ENCODE data around the gene PCCA. TPM values are rescaled to one million over a fixed set of nuclear protein-coding genes. Genes with fewer than 3 reads are reported as not detected.
"Not testable (repeated sequence)": the region's sequence is repeated elsewhere in the genome, so short reads cannot be mapped to it uniquely, and the experiment has no call there.

The PCCA gene
- total RNA-seq, 1 experiment from 2014 or later, result 16.2 TPM

GRCh38 chr13:100304229-100304628, 215.3 kb downstream of the PCCA start:
- no peak for DNase-seq (ENCODE audit: low read depth)

- DNase-seq (ENCODE audit: low read depth), result no peak
Observed at GRCh38 chr13:100305398-100305797, 216.5 kb downstream of the PCCA start.

DNA sequence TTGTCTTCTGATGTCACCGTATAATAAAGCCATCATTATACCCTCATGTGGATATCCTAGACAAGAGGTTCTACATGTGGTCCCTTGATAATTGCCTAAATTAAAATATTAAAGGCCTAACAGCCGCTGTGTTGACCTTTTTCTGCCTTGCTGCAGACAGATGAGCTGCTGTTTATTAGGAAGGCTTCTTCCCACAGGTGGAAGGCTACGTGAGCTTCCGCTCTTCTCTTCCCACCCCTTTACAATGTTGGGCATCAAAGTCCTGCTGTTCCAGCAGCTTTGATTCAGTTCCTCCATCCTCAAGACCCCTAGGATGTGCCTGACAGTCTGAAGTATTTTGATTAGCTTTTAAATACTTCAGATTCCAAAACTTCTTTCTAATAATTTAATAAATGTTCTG, 217.1 kb downstream of the PCCA start:
- no peak for DNase-seq (ENCODE audit: low read depth)

DNA sequence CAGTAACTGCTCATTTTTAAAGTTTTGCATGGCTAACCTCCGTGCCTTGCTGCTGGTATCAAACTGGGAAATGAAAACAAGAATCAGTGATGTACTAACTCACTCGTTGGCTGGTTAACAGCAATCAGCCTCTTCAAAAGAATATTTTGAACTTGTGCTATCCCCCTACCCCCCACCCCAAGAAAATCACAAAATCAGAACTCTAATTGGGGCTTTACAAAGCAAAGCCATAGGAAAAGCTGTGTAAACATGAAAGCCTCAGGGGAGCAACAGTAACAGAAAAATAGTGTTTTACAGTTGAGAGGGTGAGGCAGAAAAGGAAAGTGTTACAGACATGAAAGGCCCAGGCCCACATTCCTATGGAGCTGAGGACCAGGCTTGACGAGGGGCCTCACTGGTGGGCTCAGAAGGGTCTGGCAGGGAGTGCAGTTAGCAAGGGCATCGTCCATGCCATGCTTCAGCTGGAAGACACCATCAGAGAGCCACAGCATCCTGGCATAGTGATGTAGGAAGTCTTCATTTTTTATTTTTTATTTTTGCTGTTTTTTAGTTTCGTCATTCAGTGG, 217.6 kb downstream of the PCCA start:
- DNase-seq (ENCODE audit: low read depth), result no peak

DNA sequence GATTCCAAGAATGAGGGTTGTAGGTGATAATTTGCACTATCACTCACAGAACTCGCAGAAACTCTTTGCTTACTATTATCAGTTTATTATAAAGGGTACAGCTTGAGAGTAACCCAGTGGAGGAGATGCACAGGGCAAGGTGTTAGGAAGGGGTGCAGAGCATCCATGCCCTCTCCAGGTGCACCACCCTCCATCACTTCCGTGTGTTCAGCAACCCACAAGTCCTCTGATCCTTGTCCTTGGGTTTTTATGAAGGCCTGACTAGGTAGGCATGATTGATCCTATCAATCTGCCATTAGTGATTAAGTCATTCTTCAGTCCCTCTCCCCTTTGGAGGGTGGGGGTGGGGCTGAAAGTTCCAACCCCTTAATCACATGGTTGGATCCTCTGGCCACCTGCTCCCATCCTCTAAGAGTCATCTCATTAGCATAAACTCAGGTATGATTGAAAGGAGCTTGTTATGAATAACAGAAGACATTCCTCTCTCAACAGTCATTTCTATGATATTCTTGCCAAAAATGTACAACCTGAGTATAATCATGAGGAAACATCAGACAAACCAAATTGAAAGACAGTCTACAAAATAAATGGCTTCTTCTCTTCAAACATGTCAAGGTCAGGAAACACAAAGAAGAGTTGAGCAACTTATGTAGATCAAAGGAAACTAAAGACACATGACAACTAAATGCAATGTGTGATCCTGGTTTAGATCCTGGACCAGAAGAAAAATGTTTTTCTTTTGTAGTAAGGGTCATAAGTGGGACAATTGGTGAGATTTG, 225.4 kb downstream of the PCCA start:
- DNase-seq (ENCODE audit: low read depth), result no peak

GRCh38 chr13:100315522-100315921, 226.6 kb downstream of the PCCA start:
- DNase-seq (ENCODE audit: low read depth), result no peak

DNA sequence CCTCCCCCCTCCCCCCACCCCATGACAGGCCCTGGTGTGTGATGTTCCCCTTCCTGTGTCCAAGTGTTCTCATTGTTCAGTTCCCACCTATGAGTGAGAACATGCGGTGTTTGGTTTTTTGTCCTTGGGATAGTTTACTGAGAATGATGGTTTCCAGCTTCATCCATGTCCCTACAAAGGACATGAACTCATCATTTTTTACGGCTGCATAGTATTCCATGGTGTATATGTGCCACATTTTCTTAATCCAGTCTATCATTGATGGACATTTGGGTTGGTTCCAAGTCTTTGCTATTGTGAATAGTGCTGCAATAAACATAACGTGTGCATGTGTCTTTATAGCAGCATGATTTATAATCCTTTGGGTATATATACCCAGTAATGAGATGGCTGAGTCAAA, 229.6 kb downstream of the PCCA start:
- not testable (repeated sequence) for DNase-seq (ENCODE audit: low read depth)

GRCh38 chr13:100323937-100324336, 235.0 kb downstream of the PCCA start:
- DNase-seq (ENCODE audit: low read depth), result no peak

- no peak for DNase-seq (ENCODE audit: low read depth)
Observed at GRCh38 chr13:100330662-100331061, 241.8 kb downstream of the PCCA start.

DNA sequence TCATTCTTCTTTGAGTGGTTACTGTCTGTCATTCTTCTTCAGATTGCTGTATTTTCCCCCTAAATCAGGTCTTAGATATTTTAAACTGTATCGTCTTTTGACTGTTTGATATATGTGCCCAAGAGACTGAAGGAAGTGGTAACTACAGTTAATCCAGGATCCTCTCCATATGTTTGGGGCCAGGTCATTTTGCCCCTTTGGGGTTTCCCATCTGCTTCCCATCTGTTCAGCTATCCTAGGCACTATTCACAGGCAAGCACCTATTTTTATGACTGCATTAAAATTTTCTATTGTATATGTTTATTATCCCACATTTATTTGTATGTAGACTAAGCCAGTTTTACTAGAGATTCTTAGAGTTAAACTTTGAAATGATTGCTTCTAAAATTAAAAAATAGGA, 244.2 kb downstream of the PCCA start:
- peak; percentile 4 for DNase-seq (ENCODE audit: low read depth)

- DNase-seq (ENCODE audit: low read depth), result peak; percentile 61
Observed at GRCh38 chr13:100334214-100334613, 245.3 kb downstream of the PCCA start.

- no peak for DNase-seq (ENCODE audit: low read depth)
Observed at GRCh38 chr13:100336795-100337516, 248.1 kb downstream of the PCCA start.

- DNase-seq (ENCODE audit: low read depth), result no peak
Observed at GRCh38 chr13:100338275-100338674, 249.4 kb downstream of the PCCA start.

DNA sequence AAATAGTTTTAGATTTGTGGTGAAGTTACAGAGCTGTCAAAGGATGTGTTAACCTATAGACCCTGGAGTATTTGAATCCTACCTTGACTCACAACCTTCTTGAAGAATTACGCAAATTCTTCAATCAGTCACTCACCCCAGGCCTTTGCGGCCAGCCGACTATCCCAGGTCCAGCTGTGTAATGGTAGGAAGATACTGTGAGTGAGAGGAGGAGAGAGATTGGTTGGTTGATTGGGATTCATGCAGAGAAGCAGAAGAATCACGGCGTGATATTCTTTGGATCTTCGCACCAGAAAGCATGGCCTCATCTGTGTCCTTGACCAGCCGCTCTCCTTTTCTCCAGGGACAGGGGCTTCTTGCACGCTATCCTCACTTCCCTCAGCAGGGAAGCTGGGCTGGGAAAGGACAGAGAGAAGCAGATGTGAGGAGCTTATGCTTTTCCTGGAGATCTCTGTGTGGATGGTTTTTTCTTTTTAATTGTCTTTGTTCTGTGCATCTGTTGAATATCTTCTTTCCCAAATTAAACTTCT, 250.6 kb downstream of the PCCA start:
- no peak for DNase-seq (ENCODE audit: low read depth)

DNA sequence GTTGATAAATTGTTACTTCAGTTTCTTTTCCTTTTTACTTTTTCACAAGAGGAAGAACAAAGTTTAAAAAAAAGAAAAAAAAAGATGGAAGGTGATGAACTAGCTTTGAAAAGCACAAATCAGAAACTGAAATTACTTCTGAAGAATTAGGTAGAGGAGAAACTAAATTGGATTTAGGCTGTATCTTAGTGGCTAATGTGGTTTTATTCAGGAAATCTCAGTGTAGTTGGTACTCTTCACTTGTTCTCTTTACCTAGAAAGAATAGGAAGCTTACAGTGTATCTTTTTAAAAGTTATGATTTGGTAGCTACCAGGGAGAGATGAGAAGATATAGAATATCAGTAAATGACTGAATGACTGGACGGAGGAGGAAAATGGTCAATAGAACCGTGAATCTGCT, 252.0 kb downstream of the PCCA start:
- DNase-seq (ENCODE audit: low read depth), result no peak

DNA sequence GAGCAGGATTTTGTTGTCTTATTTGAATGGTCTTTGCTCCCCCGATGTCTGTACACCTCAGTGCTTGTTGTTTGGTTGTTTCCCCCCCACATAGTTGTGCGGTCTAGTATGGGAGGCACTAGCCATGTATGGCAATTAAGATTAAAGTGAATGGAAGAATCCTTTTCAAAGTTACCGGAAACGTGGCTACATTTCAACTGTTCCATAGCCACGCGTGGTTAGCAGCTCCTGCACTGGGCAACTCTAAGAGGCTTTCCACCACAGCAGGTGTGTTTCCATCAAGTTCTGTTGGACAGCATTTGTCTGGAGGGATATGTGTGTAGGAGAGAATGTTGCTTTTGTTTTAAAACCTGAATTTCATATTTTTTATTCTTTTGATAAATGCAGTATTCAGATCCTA, 252.4 kb downstream of the PCCA start:
- no peak for DNase-seq (ENCODE audit: low read depth)

- DNase-seq (ENCODE audit: low read depth), result no peak
Observed at GRCh38 chr13:100344544-100344943, 255.7 kb downstream of the PCCA start.

- DNase-seq (ENCODE audit: low read depth), result no peak
Observed at GRCh38 chr13:100347968-100348367, 259.1 kb downstream of the PCCA start.

DNA sequence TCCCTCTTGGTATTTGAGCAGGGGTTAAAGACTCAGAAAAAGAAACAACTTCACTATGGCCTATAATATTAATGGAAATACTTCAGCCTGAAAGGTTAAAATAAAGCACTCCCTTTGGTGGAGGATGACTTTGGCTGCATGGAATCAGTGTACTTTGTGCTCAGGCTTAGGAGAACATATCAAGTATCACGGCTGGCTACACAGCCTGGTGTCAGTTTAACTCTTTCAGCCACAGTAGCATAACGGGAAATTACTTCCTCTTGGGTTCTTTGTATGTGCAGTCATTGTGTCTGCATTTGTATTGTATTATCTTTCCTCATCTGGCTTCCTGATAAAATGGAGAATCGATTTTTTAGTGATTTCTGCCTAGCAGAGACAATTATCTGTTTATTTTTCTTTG, 260.7 kb downstream of the PCCA start:
- DNase-seq (ENCODE audit: low read depth), result no peak

DNA sequence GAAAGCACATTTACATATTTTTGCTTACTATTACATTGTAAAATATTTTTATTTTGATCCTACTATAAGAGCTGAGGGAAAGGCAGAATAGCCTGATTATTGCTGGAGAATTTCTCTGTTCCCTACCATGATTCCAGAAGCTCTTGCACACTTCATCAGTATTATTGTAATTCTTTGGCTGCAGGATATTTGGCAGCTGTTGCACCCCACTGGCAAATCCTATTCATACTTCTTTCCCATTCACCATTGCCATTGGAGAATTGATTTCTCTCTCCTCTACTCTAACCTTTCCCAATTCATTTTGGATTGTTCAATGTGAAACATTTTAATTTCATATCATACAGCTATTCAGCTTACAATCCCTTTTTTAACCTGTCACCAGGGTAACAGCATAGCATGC, 261.7 kb downstream of the PCCA start:
- no peak for DNase-seq (ENCODE audit: low read depth)

GRCh38 chr13:100356426-100356825, 267.5 kb downstream of the PCCA start:
- no peak for DNase-seq (ENCODE audit: low read depth)

GRCh38 chr13:100356889-100357288, 268.0 kb downstream of the PCCA start:
- no peak for DNase-seq (ENCODE audit: low read depth)

- no peak for DNase-seq (ENCODE audit: low read depth)
Observed at GRCh38 chr13:100357764-100358163, 268.9 kb downstream of the PCCA start.
